Natural killer cell treated with Interleukin-12 subunit alpha and Interleukin-12 subunit beta and Interleukin-15 and Interleukin-18, amount 100 ng/mL, for 72 hours (primary cell): ENCODE results near the gene TEAD1. TPM values are rescaled to one million over a fixed set of nuclear protein-coding genes. Genes with fewer than 3 reads are reported as not detected.

ENCODE experiments used
- ATAC-seq, 2 donors: fragments of 150-1000 bp; cut with Tn5 transposase in 1 of 2; sonication (Bioruptor Pico), chemical (Tn5 transposase) in 1 of 2; 2 replicates each; pipeline ENCODE4 v1.10.0; 2021
- DNase-seq: peaks from one replicate; pipeline ENCODE4 v3.0.0; 2022; ENCODE audit warnings: low spot score
- H3K27ac Mint-ChIP-seq, 2 donors: 1 replicate in 1 of 2; 2 replicates in 1 of 2; pipeline ENCODE4 v1.8.0; 2022; ENCODE audit warnings: mixed read lengths in 2 of 2, mild to moderate bottlenecking in 1 of 2, moderate library complexity in 1 of 2
- H3K27me3 Mint-ChIP-seq, 2 donors: 1 replicate in 1 of 2; 2 replicates in 1 of 2; pipeline ENCODE4 v1.8.0; 2022; ENCODE audit warnings: mixed read lengths in 2 of 2
- H3K36me3 Mint-ChIP-seq: one replicate; pipeline ENCODE4 v1.8.0; 2022; ENCODE audit warnings: mixed read lengths
- H3K4me1 Mint-ChIP-seq, 2 donors: 1 replicate in 1 of 2; 2 replicates in 1 of 2; pipeline ENCODE4 v1.8.0; 2022; ENCODE audit warnings: low read depth in 2 of 2, mixed read lengths in 2 of 2, mild to moderate bottlenecking in 1 of 2
- H3K4me3 Mint-ChIP-seq: one replicate; pipeline ENCODE4 v1.8.0; 2022; ENCODE audit warnings: mixed read lengths
- H3K9me3 Mint-ChIP-seq: 2 replicates; pipeline ENCODE4 v1.8.0; 2022; ENCODE audit warnings: mixed read lengths
- total RNA-seq, 2 donors: library from RNA; stranded (reverse); gene quantifications; one replicate each; pipeline ENCODE4 v1.2.3, GENCODE V29; 2022

TEAD1 gene
- total RNA-seq, 2 donors from 2014 or later: 0.06 TPM; not detected in 1

DNA sequence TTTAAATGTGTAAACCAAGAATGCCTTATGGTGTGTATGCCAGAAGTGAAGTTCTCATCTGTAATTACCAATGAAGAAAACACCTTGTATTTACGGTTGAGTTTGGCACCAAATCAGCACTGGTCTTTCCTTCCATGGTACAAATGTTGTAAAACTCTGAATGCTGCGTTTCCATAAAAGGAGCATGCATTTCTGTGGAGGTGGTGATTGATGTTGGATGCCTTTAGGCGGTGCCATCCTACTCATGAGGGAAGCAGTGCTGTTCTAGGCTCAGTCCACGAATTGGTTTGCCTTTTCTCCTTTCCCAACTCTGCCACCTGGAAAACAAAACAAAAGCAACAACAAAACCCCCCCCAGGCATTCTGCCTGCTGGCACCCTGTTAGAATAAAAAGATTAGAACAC lies 124.4 kb downstream of the TEAD1 start:
- H3K27ac Mint-ChIP-seq: no peak overlapping the region
- DNase-seq: no peak
- no peaks in the 10 kb centered on the region for H3K4me1 Mint-ChIP-seq
- ATAC-seq: no peak
- H3K27me3 Mint-ChIP-seq: peaks cover 37 to 55% of the 10 kb centered on the region in 2 donors
- no peaks in the 10 kb centered on the region for H3K9me3 Mint-ChIP-seq
- H3K36me3 Mint-ChIP-seq: no peaks in the 10 kb centered on the region
- H3K4me3 Mint-ChIP-seq: no peak overlapping the region

DNA sequence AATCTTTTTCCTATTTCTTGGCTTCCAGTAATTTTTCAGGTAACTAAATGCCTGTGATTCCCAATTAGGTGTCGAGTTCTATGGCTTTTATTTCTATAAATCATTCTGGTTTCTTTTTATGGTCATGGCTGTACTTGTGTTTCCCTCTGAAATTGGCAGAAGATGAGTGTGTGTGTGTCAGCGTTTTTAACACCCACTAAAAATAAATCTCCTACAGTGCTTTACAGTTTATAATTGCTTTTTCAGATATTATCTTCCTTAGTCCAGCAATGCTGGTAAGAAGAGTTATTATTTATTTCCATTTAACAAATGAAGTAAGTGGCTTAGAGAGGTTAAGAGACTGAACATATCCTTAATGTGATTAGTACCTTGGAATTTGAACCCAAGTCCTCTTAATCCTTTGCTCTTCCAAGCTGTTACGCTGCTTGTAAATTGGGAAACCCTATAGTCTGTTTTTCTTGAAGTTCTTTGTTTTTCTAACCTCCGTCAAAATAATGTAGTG lies 125.2 kb downstream of the TEAD1 start:
- Mint-ChIP-seq H3K9me3 (no peaks in the 10 kb centered on the region), H3K27me3 (peaks cover 41 to 56% of the 10 kb centered on the region in 2 donors)
- no peak for ATAC-seq

DNA sequence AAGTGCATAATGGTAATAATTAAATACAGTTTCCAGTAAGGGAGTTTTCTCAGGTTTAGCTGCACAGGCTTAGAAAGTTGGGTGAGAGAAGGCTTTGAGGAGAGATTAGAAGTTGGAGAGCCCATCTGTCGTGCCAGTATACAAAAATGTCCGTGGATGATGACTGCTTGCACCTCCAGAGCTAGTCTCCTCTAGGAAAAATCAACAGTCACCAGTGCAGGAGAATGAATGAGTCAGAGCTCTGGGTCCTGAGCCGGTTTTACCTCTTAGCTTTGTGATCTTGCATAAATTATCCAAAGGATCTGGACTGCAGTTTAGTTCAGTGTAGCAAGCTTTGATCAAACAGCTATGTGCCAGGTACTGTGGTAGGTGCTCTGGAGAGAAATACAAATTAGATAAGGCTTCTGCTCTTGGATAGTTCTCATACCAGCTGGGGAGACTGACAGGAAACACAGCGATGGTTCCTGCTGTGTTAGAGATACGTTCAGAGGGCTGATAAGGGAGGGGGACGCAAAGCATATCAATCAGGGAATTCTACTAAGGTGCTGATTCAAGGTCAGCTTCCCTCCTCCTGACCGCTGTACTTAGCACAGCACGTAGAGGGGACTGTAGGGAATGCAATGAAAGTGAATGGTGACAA lies 125.9 kb downstream of the TEAD1 start:
- H3K27me3 Mint-ChIP-seq: peaks cover 47 to 56% of the 10 kb centered on the region in 2 donors

More for the DNA sequence above, 125.2 kb downstream of the TEAD1 start:
- no peak for DNase-seq
- Mint-ChIP-seq H3K4me1 (no peaks in the 10 kb centered on the region), H3K4me3 (no peak overlapping the region), H3K36me3 (no peaks in the 10 kb centered on the region), H3K27ac (no peak overlapping the region)

DNA sequence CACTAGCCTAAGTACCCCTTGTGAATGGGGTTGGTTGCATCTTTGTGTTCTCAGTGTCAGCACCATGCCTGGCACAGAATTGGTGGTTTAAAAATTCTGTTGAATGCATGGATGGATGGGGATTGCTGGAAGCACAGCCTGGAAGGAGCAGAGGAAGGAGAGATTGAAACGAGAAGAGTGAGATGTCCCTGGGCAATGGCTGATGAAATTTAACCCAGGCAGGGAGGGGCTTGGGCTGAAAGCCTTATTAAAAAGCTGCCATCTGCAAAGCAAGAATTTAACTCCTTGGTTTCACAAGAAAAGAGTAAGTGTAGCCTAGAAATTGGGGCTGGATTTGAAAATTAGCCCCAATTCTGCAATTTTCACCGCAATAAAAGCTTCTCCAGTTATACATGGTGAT lies 126.7 kb downstream of the TEAD1 start:
- Mint-ChIP-seq H3K36me3 (no peaks in the 10 kb centered on the region), H3K9me3 (no peaks in the 10 kb centered on the region), H3K4me1 (no peaks in the 10 kb centered on the region), H3K27ac (no peak overlapping the region), H3K4me3 (no peak overlapping the region), H3K27me3 (peaks cover 48 to 59% of the 10 kb centered on the region in 2 donors)
- DNase-seq (no peak), ATAC-seq (no peak)

More for the DNA sequence above, 125.9 kb downstream of the TEAD1 start:
- H3K36me3 Mint-ChIP-seq: no peaks in the 10 kb centered on the region
- no peaks in the 10 kb centered on the region for H3K9me3 Mint-ChIP-seq
- H3K4me3 Mint-ChIP-seq: no peak overlapping the region
- no peak overlapping the region for H3K27ac Mint-ChIP-seq
- no peaks in the 10 kb centered on the region for H3K4me1 Mint-ChIP-seq
- no peak for DNase-seq
- ATAC-seq: no peak

DNA sequence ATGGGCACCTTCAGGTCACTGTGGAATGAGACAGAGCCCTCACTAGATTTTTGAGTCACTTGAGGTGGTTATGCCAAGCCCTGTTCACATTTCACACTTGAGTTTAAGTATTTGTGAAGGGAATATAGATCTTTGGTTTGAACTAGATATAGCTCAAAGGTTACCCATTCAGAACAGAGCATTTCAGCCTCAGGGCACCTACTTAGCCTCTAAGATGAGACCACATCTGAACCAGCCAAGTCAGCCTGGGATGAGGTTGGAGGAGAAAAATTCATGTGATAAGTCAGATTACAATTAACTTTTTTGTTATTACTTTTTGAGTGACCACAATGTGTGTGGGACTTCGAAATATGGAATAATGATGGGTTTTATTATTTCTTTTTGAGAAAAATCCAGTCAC lies 127.8 kb downstream of the TEAD1 start:
- DNase-seq (no peak), ATAC-seq (no peak)
- Mint-ChIP-seq H3K27me3 (peaks cover 53 to 68% of the 10 kb centered on the region in 2 donors), H3K27ac (no peak overlapping the region), H3K36me3 (no peaks in the 10 kb centered on the region), H3K4me1 (no peaks in the 10 kb centered on the region), H3K9me3 (no peaks in the 10 kb centered on the region), H3K4me3 (no peak overlapping the region)

DNA sequence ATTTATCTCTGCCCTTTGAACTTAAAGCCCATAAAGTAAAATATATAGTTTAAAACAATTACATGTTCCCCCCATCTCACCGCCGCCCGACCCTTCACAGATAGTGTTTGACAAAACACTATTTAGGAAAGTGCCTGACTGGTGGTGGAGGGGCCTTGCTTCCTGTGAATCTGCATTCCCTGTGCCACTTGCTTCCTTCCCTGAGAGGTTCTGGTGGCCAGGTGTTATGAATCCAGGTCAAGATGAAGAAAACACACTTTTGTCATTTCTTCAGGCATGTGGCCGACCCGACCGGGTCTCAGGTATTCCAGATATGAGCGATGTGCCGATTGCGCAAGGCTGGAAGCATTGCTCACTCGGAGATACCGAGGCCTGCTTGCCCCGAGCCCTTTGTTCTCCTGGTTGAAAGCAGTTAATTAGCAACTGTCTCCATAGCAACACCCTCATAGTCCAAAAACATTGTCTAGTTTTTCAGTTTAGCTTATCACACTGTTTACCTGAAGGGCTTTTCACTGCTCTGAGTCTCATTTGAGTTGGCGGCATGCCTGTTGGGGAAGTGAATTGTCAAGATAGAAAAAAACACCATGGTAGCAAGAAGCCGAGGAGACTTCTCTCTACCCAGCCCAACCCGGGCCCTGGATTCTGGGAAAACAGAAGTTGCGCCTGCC lies 128.3 kb downstream of the TEAD1 start:
- no peaks in the 10 kb centered on the region for H3K36me3 Mint-ChIP-seq
- H3K27me3 Mint-ChIP-seq: peaks cover 53 to 70% of the 10 kb centered on the region in 2 donors
- no peak overlapping the region for H3K4me3 Mint-ChIP-seq
- H3K4me1 Mint-ChIP-seq: no peaks in the 10 kb centered on the region
- no peak overlapping the region for H3K27ac Mint-ChIP-seq
- ATAC-seq (no peak), DNase-seq (no peak)
- no peaks in the 10 kb centered on the region for H3K9me3 Mint-ChIP-seq

DNA sequence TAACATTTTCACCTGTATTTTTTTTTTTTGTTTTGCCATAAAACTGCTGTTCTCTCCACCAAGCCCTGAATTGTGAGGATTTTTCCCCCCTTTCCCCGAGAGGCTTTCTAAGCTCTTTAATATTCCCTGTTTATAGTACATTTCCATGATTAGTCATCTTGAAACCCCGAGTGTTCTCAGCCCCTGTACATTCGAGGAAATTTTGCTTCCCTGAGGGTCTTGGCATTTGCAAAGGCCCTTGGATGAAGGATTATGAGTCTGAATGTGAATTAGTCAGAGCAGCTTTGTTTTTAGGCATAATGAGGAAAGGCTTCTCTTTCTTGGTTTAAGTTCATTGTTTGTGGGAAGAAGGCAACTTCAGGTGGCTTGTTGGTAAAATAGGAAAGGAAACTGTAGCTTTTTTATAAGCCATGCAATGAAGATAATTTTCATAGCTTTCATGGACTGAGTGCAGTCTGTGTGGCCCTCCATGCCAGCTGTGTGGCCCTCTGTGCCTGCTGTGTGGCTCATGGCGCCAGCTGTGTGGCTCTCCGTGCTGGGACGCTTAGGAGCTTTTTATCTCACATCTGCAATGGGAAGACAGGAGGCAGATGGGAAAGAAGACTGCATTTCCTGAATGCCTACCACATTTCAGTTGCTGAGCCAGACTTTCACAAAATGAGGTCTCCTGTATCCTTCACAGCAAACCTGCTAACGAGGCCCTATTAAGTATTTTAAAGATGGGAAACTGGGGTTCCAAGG lies 129.0 kb downstream of the TEAD1 start:
- Mint-ChIP-seq H3K9me3 (no peaks in the 10 kb centered on the region), H3K36me3 (no peaks in the 10 kb centered on the region), H3K4me1 (no peaks in the 10 kb centered on the region), H3K4me3 (no peak overlapping the region), H3K27ac (no peak overlapping the region), H3K27me3 (peaks cover 51 to 67% of the 10 kb centered on the region in 2 donors)
- ATAC-seq (no peak), DNase-seq (no peak)

DNA sequence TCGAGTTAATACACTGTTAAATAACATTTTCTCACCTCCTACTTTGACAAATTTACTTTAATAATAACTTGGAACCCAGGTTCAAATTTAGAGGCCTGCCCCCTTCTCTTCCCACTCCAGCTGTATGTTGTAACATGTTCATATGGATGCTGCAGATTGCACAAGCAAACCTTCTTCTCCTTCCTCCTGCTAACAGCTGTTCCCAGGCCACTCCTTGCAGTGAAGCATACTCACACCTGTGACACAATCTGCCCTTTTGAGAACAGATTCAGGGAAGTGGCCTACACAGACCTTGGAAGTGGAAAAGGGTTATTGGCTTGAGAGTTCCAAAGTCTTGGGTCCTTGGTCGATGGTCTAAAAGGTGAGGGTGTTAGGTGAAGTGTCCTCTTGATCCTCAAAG lies 131.9 kb downstream of the TEAD1 start:
- Mint-ChIP-seq H3K27me3 (peaks cover 36 to 40% of the 10 kb centered on the region in 2 donors), H3K27ac (no peak overlapping the region), H3K9me3 (no peaks in the 10 kb centered on the region), H3K4me1 (no peaks in the 10 kb centered on the region), H3K4me3 (no peak overlapping the region), H3K36me3 (no peaks in the 10 kb centered on the region)
- no peak for DNase-seq
- ATAC-seq: no peak

DNA sequence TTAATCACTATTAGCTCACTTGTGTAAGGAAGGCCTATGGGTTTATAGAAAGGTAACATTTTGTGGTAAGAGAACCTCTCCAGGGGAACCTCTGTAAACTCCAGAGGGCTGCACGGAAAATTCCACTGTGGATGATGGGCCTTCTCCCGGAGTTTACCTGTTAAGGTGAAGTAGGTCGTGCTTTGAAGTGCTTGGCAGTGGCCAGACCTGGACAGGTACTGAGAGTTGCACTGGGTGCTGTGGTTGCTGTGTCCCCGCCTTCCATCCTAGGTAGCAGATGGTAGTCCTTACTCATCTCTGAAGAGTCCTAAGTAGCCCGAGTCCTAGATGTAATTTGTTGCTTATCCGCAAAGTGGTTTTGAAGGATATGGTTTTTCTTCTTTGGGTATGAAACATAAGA lies 133.4 kb downstream of the TEAD1 start:
- Mint-ChIP-seq H3K27me3 (peaks cover 38 to 47% of the 10 kb centered on the region in 2 donors), H3K4me1 (peaks cover 0 to 3% of the 10 kb centered on the region in 2 donors), H3K4me3 (no peak overlapping the region), H3K9me3 (no peaks in the 10 kb centered on the region), H3K36me3 (no peaks in the 10 kb centered on the region), H3K27ac (no peak overlapping the region)
- DNase-seq (no peak), ATAC-seq (no peak)

DNA sequence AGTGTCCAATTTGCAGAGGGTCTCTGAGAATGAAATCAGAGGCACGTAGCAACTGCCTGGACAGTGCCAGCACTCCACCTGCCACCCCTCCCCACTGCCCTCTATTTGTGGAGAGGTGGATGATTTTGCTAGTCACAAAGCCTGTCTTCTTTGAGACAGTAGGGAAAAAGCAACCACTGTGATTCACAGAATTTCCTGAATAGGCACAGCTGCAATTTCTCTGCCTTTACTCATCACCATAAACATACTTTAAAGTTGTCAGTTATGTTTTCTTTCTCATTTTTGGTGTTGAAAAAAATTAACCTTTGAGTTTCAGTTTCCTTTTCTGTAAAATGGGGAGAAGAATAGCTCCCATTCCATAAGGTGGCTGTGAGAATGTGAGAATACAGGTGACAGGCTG lies 134.3 kb downstream of the TEAD1 start:
- H3K27me3 Mint-ChIP-seq: peaks cover 40 to 44% of the 10 kb centered on the region in 2 donors
- peaks cover 0 to 3% of the 10 kb centered on the region in 2 donors for H3K4me1 Mint-ChIP-seq
- no peak overlapping the region for H3K4me3 Mint-ChIP-seq
- H3K27ac Mint-ChIP-seq: no peak overlapping the region
- H3K9me3 Mint-ChIP-seq: no peaks in the 10 kb centered on the region
- ATAC-seq (no peak), DNase-seq (no peak)
- no peaks in the 10 kb centered on the region for H3K36me3 Mint-ChIP-seq

DNA sequence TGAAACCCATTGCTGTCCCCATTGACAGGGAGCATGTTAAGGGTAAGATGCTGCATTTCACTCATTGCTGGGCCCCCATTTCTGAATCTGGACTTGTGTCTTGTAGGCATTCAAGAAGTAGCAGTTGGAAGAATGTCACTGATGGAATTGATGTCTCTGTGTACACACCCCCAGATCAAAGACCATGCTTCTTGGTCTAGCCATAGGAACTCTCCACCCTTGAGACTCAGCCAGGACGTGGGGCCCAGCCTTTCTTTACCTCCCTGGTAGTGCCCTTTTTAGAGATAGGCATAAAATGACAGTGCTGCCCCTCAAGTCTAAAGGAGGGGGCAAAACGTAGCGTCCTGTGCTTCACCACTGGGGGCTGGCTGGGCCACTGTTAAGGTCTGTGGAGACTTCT lies 135.1 kb downstream of the TEAD1 start:
- Mint-ChIP-seq H3K27me3 (peaks cover 36 to 42% of the 10 kb centered on the region in 2 donors), H3K9me3 (no peaks in the 10 kb centered on the region), H3K4me1 (peaks cover 0 to 3% of the 10 kb centered on the region in 2 donors)

DNA sequence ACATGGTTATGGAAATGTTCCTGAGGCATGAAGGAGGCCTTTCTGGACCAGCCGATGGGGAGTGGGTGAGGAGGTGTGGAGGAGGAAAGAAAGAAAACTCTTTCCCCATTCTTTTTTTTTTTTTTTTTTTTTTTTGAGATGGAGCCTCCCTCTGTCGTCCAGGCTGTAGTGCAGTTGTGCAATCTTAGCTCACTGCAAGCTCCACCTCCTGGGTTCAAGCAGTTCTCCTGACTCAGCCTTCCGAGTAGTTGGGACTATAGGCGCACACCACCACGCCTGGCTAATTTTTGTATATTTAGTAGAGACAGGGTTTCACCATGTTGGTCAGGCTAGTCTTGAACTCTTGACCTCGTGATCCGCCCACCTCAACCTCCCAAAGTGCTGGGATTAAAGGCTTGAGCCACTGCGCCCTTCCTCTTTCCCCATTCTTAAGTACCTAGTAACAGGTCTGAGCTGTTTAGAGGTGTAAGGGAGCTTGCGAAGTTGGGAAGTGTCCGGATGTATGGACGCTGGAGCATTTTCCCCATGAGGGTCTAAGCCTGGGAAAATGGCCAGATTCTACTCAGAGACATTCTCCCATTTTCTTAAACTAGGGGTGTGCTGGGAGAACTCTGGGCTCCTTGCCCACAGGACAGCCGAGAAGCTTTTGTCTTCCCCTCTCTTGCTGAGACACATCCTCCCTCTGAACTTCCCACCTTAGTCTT lies 135.8 kb downstream of the TEAD1 start:
- Mint-ChIP-seq H3K27ac (no peak overlapping the region), H3K27me3 (peaks cover 33 to 42% of the 10 kb centered on the region in 2 donors), H3K36me3 (no peaks in the 10 kb centered on the region), H3K4me1 (peaks cover 0 to 3% of the 10 kb centered on the region in 2 donors), H3K9me3 (no peaks in the 10 kb centered on the region), H3K4me3 (no peak overlapping the region)
- ATAC-seq: no peak
- DNase-seq: no peak

More for the DNA sequence above, 135.1 kb downstream of the TEAD1 start:
- H3K4me3 Mint-ChIP-seq: no peak overlapping the region
- no peaks in the 10 kb centered on the region for H3K36me3 Mint-ChIP-seq
- no peak overlapping the region for H3K27ac Mint-ChIP-seq
- no peak for ATAC-seq
- no peak for DNase-seq

DNA sequence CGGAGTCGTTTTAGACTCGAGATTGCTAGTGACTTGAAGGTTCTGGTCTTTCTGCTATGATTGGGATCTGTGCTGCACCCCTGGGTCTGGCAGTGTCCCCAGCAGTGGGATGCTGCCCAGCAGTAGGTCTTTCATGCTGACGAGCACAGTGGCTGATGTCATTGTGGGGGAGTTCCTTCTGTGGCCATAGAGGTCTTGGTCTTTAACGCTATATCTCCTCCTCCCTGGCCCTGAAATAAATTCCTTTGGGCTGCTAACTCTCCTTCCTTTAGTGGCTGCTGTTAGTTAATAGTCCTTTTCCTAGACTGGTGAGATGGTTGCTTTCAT lies 136.3 kb downstream of the TEAD1 start:
- ATAC-seq: no peak
- H3K36me3 Mint-ChIP-seq: no peaks in the 10 kb centered on the region
- peaks cover 0 to 3% of the 10 kb centered on the region in 2 donors for H3K4me1 Mint-ChIP-seq

More for the DNA sequence above, 136.3 kb downstream of the TEAD1 start:
- no peak for DNase-seq
- H3K9me3 Mint-ChIP-seq: no peaks in the 10 kb centered on the region
- peaks cover 35 to 47% of the 10 kb centered on the region in 2 donors for H3K27me3 Mint-ChIP-seq
- H3K4me3 Mint-ChIP-seq: no peak overlapping the region
- no peak overlapping the region for H3K27ac Mint-ChIP-seq
